ENCODE data around the gene NRDC. TPM values are rescaled to one million over a fixed set of nuclear protein-coding genes. Genes with fewer than 3 reads are reported as not detected.

NRDC gene
- total and polyA plus RNA-seq, 2 of the 8 experiments (the other 6 are each of a cell fraction or from before 2014, with no cell fraction given), result 70.2 to 182 TPM

- Histone ChIP-seq H4K20me1 (replicated peaks in 1 of 2; ENCODE audit: control insufficient read depth in 1 of 2, insufficient read depth in 2 of 2, low read length in 2 of 2) (no peaks in the 10 kb centered on the region), H3K56ac (replicated peaks; ENCODE audit: insufficient read length, low read depth, low read length) (no peak overlapping the region), H3K9me3 (ENCODE audit: insufficient read depth in 2 of 2, low read depth in 1 of 2, low read length in 1 of 2) (no peaks in the 10 kb centered on the region), H3K23me2 (ENCODE audit: low read depth, low read length) (no peaks in the 10 kb centered on the region), H3K14ac (ENCODE audit: insufficient read length) (no peak overlapping the region), H2BK15ac (ENCODE audit: low read length) (no peak overlapping the region), H3K4me3 (ENCODE audit: extremely low read depth in 1 of 4, insufficient read depth in 2 of 4, low read depth in 3 of 4, low read length in 4 of 4) (no peak overlapping the region), H2BK12ac (ENCODE audit: low read depth, low read length) (no peak overlapping the region), H3K4me1 (replicated peaks in 1 of 4; ENCODE audit: control insufficient read depth in 3 of 4, insufficient read depth in 4 of 4, low read length in 3 of 4) (peaks cover 0 to under 1% (median 0%) of the 10 kb centered on the region in 4 experiments; a peak in 1 of 7 replicates), H2BK5ac (ENCODE audit: low read depth, low read length) (no peak overlapping the region), H3K79me2 (ENCODE audit: control insufficient read depth in 1 of 2, insufficient read depth in 2 of 2, low read length in 2 of 2) (no peaks in the 10 kb centered on the region), H3K9ac (replicated peaks in 1 of 4; ENCODE audit: extremely low read depth in 1 of 4, low read depth in 3 of 4, low read length in 3 of 4) (no peak overlapping the region), H3K4me2 (ENCODE audit: insufficient read depth in 1 of 2, low read depth in 2 of 2, low read length in 2 of 2) (no peak overlapping the region), H3K79me1 (ENCODE audit: low read depth, low read length) (no peaks in the 10 kb centered on the region), H3K23ac (ENCODE audit: insufficient read length) (no peak overlapping the region), H2AK5ac (ENCODE audit: low read depth, low read length) (no peak overlapping the region), H4K8ac (ENCODE audit: extremely low read depth, insufficient read depth, low read length) (no peak overlapping the region), H2BK20ac (ENCODE audit: low read length) (no peak overlapping the region), H4K91ac (replicated peaks; ENCODE audit: insufficient read length, low read length) (no peak overlapping the region), H3K36me3 (ENCODE audit: control insufficient read depth in 2 of 4, insufficient read depth in 4 of 4, low read length in 3 of 4) (no peaks in the 10 kb centered on the region), H3K27me3 (replicated peaks in 1 of 4; ENCODE audit: control insufficient read depth in 3 of 4, extremely low read depth in 1 of 4, insufficient read depth in 3 of 4, low read length in 3 of 4) (no peaks in the 10 kb centered on the region), H2BK120ac (replicated peaks; ENCODE audit: low read depth, low read length) (no peak overlapping the region), H3K18ac (ENCODE audit: extremely low read depth, low read length) (no peak overlapping the region), H2AFZ (ENCODE audit: low read length) (no peak overlapping the region), H4K5ac (ENCODE audit: insufficient read length, low read depth, low read length) (no peak overlapping the region), H3K4ac (replicated peaks; ENCODE audit: insufficient read length, low read depth, low read length) (no peak overlapping the region), H3K27ac (ENCODE audit: low read depth, low read length) (no peak overlapping the region)
- POLR2A ChIA-PET (ENCODE audit: partially characterized antibody), result interaction anchor here (0.7 to 2.1 kb wide), 5 partner anchors 19 to 157 kb away, joined by 3 to 6 read pairs (median 3); partner anchors contain the start of gene TXNDC12
- no peak for TF ChIP-seq CHD1 (IDR thresholded peaks at IDR 0.05; ENCODE audit: low read depth, low read length)
- TF ChIP-seq BACH1 (IDR thresholded peaks at IDR 0.05; ENCODE audit: low read length), result no peak
- DNase-seq (ENCODE audit: low read depth in 1 of 2, low spot score in 2 of 2), result no peak
- CTCF ChIA-PET (ENCODE audit: partially characterized antibody), result interaction anchor here (0.6 to 4.3 kb wide), 25 partner anchors 8 to 1259 kb away, joined by 3 to 84 read pairs (median 4); no protein-coding TSS in a partner anchor
- WGBS, 2 experiments (ENCODE audit: extremely low coverage in 1 of 2, insufficient coverage in 1 of 2, insufficient read length in 1 of 2, insufficient replicate concordance in 2 of 2, low coverage in 1 of 2, low lambda C conversion rate in 2 of 2, missing lambda C conversion rate in 1 of 2), result 86% methylated on average over 6 of the region's 6 CpGs; no CpG with 5 or more reads in 1 of the 2 experiments
- FAIRE-seq, result no peak
Observed at GRCh38 chr1:51898090-51898734, 19.7 kb upstream of the NRDC start.

All from H1 (cell line).